HG03097 (cell line): ENCODE results near the gene CNGA3.
"Not testable (repeated sequence)": the region's sequence is repeated elsewhere in the genome, so short reads cannot be mapped to it uniquely, and the experiment has no call there.

ENCODE experiments used
- ATAC-seq: cut with Tn5 transposase; IDR thresholded peaks from one replicate; pipeline ENCODE4 v1.9.1; 2021; ENCODE audit not compliant: unreplicated experiment, low FRiP score

CNGA3 gene

GRCh38 chr2:98346311-98347236 is at the start of gene CNGA3:
CNGA3 (plus strand) TSS chr2:98346456; CDS start chr2:98369976, 23,520 bp downstream.
- ATAC-seq: no peak

DNA sequence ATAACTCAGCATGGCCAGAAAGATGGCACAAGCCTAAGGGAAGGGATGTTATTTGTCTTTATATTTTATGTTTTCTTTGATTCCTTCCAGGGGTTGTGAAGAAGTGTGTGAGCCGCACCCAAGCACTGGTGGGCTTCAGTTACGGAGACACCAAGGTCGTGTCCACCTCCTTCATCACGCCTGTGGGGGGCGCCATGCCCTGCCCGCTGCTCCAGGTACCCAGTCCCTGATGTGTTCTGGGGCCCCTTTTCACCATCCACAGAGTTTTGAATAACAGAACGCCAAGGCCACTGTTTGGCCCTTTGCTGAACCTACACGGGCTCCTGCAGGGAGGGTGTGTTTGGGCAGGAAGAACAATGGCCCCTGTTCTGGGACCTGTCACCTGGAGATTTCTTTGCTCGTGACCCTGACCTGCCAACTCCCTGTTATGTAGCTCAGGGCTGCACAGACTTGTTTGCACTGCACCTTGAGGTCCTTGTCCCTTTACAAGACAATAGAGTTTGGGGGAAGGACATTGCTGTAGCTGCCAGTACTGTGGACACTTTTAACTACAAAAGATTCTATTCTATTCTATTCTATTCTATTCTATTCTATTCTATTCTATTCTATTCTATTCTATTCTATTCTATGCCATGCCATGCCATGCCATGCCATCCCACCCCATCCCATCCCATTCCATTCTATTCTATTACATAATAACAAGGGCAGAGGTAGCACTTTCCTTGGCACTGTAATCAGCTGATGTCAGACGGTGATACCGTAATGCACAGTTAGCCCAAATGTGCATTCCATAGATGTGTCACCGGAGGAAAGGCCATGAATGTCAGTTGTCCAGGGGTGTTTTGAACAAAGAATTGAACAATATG is 48.2 kb upstream of the CNGA3 start:
- no peak for ATAC-seq

DNA sequence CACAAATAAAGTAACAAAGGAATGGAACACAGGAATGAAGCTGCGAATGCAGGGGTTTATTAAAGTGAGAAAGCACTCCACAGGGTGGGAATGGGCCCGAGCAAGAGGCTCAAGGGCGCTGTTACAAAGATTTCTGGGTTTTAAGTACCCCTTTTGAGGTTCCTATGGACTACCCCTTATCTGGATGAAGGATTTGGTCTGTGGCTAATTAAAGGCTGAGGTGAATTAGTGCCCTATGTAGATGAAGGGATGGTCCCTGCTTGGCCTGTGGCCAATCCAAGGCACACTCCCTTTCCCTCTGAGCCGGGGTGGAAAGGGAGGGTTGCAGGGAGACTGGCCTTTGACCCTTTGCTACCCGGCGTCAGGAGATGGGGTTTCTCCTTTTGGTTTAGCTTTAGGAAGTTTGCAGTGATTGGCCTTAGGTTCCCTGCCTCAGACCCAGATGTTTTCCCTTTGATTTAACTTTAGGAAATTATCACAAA is 47.5 kb upstream of the CNGA3 start:
- no peak for ATAC-seq

DNA sequence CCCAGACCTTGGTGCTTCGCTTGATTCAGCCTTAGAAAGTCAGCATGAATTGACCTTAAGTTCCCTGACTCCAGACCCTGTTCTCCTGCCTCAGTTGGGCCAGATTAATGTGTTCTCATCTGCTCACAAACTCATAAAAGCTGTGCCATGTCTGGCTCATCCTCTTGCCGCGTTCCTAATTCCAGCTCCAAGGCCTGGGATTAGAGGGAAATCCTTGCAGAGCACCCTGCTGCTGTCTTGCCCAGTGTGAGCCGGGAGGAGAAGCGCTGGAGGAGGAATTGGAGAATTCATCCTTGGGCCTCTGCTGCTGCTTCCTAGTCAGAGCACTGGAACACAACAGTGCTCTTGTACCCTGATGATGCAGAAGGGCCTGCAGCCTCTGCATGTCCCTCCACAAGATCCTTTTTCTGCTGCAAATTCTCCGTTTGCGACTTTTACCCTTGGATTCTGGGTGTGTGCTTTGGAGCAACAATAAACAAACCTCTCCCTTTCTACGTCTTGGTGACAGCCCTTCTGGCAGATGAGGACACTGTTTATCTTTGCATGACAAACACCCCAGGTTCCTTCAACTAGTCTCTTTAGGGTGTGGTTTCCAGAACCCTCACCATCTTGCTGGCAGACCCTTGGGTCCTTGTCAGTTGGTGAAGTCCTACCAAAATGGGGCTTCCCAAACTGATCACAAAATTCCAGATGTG is 46.9 kb upstream of the CNGA3 start:
- ATAC-seq: no peak

DNA sequence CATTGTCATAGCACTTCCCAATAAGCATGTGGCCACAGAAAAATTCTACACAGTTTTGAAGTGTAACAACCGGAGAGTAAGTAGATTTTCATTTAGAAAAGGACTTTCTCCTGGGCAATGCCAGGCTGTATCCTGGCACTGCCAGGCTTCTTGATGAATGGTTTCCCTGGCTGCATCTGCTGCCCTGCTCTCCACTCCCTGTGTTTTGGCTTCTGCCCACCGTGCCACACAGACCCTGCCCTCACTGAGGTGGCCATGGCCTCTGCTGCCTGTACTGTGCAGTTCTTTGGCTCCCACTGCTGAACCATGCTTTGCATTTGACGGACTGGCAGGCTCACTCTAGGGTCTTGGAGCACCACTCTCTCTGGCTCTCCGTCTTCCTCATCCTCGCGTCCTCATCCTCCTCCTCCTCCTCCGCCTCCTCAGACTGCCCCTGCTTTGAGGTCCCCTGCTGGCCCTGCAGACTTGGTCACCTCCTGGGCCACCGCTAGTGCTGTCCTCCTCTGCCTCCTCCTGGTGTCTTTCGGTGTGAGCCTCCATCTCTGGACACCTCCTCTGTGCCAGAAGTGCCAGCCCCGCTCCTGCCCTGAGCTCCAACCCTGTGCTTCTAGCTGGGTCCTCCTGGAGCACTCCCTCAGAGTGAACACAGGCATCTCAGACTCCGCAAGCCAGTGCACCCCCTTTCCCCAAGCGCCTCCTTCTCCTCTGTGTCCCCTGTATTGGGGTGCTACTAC is 45.9 kb upstream of the CNGA3 start:
- ATAC-seq: no peak

DNA sequence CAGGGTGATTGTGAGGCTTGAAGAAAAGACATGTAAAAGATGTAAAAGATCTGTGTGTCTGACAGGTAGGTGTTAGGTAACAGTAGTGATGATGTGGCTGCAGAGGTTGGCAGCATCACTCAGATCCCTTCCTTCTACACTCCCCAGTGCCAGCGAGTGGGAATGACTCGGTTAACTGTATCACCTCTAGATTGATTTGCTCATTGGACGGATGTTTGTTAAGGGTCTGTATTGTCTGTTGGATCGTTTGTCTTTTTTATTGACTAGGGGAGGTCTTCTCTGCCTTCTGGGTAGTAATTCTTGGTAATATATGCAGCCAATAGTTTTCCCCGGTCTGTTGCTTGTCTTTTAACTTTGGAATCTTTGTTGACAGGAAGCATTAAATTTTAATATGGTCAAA is 44.8 kb upstream of the CNGA3 start:
- ATAC-seq: no peak

- not testable (repeated sequence) for ATAC-seq
Observed at GRCh38 chr2:98307131-98307696, 39.0 kb upstream of the CNGA3 start.

DNA sequence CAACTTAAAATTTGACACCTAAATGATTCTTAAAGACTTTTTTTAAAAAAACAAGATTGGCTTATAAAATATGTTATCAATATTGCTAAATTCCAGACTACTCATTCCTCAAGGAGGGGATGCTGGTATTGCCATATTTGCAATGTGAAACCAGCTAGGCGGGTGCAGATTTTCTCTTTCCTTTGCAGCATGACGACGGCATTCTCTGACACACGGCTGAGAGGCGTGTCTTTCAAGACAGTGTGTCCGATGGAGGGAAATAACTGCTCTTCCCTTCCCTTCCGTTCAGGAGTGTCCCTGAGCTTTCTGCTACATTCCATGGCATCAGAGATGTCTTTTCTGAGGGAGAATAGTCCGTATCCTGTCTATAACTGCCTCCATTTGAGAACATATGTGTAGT is 38.2 kb upstream of the CNGA3 start:
- ATAC-seq: no peak

DNA sequence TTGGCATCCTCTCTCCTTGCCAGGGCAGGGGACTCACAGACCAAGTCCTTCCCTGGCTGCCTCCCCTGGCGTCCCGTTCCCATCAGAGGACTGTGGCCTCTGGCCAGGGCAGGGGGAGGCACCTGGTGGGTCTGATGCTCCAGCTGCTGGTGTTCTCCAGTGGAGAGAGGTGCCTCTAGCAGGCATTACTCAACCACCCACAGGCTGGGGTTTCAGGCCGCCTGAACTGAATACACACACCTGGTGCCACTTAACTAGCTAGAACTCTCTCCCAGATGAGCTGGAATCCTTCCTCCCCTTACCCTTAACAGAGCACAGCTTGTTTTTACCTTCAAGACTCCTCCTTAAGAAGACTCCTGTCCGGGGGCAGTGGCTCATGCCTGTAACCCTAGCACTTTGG is 37.7 kb upstream of the CNGA3 start:
- no peak for ATAC-seq

GRCh38 chr2:98309580-98309979 is 36.7 kb upstream of the CNGA3 start:
- ATAC-seq: no peak

GRCh38 chr2:98310010-98310409 is 36.2 kb upstream of the CNGA3 start:
- ATAC-seq: no peak

DNA sequence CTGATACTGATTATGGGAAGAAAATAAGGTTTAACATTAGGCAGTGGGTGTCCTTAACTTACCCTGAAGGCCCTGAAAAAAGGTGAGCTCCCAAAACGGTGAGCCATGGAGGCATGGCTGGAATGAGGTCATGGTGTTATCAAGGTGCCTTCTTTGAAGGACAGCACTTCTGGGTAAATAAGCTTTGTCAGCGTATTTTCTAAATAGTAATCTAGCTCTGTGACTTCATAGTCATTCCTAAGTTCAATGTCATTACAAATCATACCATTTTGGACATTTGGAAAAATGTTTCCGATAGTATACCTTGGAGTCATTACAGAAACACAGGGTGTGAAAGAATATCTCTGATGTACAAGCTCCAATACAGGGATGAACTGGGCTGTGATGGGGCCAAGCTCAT is 35.2 kb upstream of the CNGA3 start:
- ATAC-seq: no peak

DNA sequence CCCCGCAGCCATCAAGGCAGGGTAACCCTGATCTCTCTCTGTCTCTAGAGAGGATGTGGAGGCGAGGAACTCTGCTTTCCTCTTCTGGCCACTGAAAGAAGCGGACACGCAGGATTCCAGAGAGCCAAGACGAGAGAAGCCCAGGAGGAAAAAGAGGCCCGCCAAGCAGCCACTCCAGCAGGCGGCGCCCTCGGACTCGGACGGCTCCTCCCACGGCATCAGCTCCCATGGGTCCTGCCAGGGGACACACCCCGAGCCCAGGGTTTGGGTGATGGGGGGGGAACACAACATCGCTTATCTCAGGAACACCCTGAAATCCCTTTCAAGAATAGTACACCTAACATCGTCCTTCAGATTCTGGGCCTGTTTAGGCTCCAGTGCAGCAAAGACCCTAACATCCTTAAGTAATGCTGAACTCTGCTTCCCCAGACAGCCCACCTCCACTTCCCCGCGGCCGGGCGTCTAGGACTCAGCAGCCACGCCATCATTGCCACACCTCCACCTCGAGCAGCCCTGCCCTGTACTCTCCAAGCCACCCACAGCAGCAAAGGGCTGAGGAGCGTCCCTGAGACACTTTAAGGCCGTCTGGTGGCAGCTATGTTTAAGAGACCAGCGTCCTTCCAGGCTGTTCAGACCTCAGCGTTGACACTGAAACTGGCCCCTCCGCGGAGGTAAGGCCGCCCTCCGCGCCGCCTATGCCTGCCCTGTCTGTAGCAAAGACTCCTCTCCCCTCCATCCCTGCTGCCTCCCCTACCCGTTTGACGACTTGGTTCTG is 34.3 kb upstream of the CNGA3 start:
- no peak for ATAC-seq

DNA sequence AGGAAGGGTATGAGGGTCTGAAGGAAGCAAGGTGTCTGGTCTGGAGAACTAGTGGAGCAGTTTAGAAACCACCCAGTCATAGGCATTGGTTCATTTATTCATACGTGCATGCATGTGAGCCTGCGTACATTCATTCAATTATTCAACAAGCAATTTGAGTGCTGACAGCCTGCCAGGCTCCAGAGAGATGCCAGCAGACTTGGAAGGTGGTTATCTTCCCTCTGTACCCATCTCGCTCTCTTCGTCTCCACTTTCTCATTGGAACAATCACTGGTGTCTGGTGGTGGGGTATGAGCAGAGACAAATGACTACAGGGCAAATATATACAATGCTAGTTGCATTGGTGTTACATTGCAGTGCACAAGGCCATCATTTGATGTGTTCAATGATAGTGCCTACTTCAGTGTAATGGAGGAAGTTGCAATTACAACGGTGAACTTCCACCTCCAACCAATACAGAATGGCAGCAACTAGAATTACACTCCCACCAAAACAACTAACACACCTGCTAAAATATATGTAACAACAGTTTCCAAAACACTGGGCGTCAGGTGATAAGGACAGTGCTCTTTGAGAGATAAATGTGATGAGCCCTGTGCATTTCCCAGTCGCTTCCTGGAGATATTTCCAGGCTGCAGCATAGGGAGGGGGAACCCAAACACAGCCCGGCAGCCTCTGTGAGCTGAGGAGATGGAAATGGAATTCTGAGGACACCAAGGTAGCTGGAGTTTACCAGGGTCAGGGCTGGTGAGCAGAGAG is 32.6 kb upstream of the CNGA3 start:
- no peak for ATAC-seq

DNA sequence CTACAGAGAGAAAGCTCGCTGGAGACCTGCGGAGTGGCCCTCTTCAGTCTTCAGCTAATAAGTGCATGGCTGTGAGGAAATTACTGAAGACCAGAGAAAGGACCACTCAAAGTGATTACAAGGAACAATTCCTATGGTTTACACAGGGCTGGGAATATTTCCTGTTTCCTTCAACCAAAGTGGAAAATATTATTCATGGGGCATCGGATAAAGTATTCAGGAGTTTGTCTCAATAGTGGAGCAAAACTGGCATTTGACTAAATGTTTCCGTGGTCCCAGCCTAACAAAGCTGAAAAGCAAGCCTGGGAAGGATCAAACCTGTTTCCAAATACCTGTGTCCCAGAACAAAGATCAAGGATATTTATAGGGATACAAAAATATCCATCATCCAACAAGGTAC is 32.0 kb upstream of the CNGA3 start:
- ATAC-seq: no peak

DNA sequence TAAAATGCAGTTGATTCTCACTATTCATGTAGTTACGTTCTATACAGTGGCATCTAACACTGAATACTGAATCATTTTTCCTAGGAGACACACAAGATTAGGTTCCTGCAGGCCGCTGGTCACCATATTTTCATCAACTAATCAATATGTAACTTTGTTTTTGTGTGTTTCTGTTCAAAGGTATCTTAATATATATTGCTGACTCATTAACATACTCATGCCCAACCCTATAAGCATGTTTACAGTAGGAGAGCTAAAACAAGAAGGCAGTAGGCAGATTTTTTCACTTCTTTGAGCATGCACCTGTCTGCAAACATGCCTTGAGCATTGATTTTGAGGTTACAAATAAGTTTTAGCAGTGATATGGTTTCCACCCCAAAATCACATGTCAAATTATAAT is 30.3 kb upstream of the CNGA3 start:
- ATAC-seq: no peak

- ATAC-seq: no peak
Observed at GRCh38 chr2:98317214-98317613, 29.0 kb upstream of the CNGA3 start.

DNA sequence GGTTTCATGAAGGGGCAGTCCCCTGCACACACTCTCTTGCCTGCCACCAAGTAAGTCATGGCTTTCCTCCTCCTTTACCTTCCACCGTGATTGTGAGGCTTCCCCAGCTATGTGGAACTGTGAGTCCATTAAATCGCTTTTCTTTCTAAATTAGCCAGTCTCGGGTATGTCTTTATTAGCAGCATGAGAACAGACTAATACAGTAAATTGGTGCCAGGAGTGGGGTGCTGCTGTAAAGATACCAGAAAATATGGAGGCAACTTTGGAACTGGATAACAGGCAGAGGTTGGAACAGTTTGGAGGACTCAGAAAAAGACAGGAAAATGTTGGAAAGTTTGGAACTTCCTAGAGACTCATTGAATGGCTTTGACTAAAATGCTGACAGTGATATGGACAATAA is 26.1 kb upstream of the CNGA3 start:
- not testable (repeated sequence) for ATAC-seq
